ENCODE results near the gene EPHB3. TPM values are rescaled to one million over a fixed set of nuclear protein-coding genes. Genes with fewer than 3 reads are reported as not detected.

Gene EPHB3
- polyA plus RNA-seq (ENCODE audit: insufficient read length), result 33.9 TPM

- peak; percentile 96 for DNase-seq (ENCODE audit: low read depth)
These were observed at the start of gene EPHB3 for GRCh38 chr3:184561061-184561912. EPHB3 (plus strand) TSS chr3:184561785; CDS start chr3:184562236, 451 bp downstream.

- no peak for DNase-seq (ENCODE audit: low read depth)
These were observed 49.0 kb upstream of the EPHB3 start for GRCh38 chr3:184512621-184513020.

- DNase-seq (ENCODE audit: low read depth), result no peak
These were observed 48.1 kb upstream of the EPHB3 start for GRCh38 chr3:184513276-184514170.

GRCh38 chr3:184514171-184514490 is 47.5 kb upstream of the EPHB3 start:
- DNase-seq (ENCODE audit: low read depth), result no peak

GRCh38 chr3:184523825-184524615 is 37.6 kb upstream of the EPHB3 start:
- DNase-seq (ENCODE audit: low read depth), result no peak

GRCh38 chr3:184524981-184525336 is 36.6 kb upstream of the EPHB3 start:
- DNase-seq (ENCODE audit: low read depth), result no peak

- no peak for DNase-seq (ENCODE audit: low read depth)
These were observed 36.1 kb upstream of the EPHB3 start for GRCh38 chr3:184525337-184526087.

- no peak for DNase-seq (ENCODE audit: low read depth)
These were observed 35.5 kb upstream of the EPHB3 start for GRCh38 chr3:184526088-184526433.

- no peak for DNase-seq (ENCODE audit: low read depth)
These were observed 29.8 kb upstream of the EPHB3 start for GRCh38 chr3:184531626-184532280.

- no peak for DNase-seq (ENCODE audit: low read depth)
These were observed 28.4 kb upstream of the EPHB3 start for GRCh38 chr3:184532940-184533732.

- DNase-seq (ENCODE audit: low read depth), result no peak
These were observed 23.5 kb upstream of the EPHB3 start for GRCh38 chr3:184537885-184538665.

GRCh38 chr3:184538666-184539431 is 22.7 kb upstream of the EPHB3 start:
- no peak for DNase-seq (ENCODE audit: low read depth)

- DNase-seq (ENCODE audit: low read depth), result no peak
These were observed 21.7 kb upstream of the EPHB3 start for GRCh38 chr3:184539801-184540435.

- DNase-seq (ENCODE audit: low read depth), result no peak
These were observed 20.6 kb upstream of the EPHB3 start for GRCh38 chr3:184540777-184541681.

GRCh38 chr3:184541886-184542562 is 19.6 kb upstream of the EPHB3 start:
- DNase-seq (ENCODE audit: low read depth), result no peak

- no peak for DNase-seq (ENCODE audit: low read depth)
These were observed 19.0 kb upstream of the EPHB3 start for GRCh38 chr3:184542577-184542976.
